ENCODE data around the gene FSHR. TPM values are rescaled to one million over a fixed set of nuclear protein-coding genes. Genes with fewer than 3 reads are reported as not detected.

FSHR gene
- total RNA-seq, 4 donors from 2014 or later, result not detected

GRCh38 chr2:49037197-49037596 is 117.1 kb downstream of the FSHR start:
- H3K27ac ChIP-seq, result no peak overlapping the region
- no peaks in the 10 kb centered on the region for H3K4me1 ChIP-seq
- ATAC-seq (no peak), DNase-seq (no peak)
- intact Hi-C loops (cut with DNase I; ENCODE audit: low total_unique reads) (no loop called here), in situ Hi-C loops (cut with MboI; ENCODE audit: low sequenced_read_pairs in 4 of 4) (no loop called here)
- H3K4me3 ChIP-seq, result no peak overlapping the region
- H3K9me3 ChIP-seq, result no peaks in the 10 kb centered on the region
- TF ChIP-seq CTCF (IDR thresholded peaks at IDR 0.05 in 4 of 5, conservative IDR thresholded peaks at IDR 0.05 in 1 of 5), result no peak
- no peak for TF ChIP-seq POLR2A (IDR thresholded peaks at IDR 0.05)
- H3K36me3 ChIP-seq, result no peaks in the 10 kb centered on the region
- no peaks in the 10 kb centered on the region for H3K27me3 ChIP-seq

GRCh38 chr2:49035481-49035880 is 118.8 kb downstream of the FSHR start:
- in situ Hi-C loops (cut with MboI; ENCODE audit: low sequenced_read_pairs in 4 of 4), result no loop called here
- no peak for ATAC-seq
- Histone ChIP-seq H3K9me3 (no peaks in the 10 kb centered on the region), H3K27me3 (no peaks in the 10 kb centered on the region), H3K27ac (no peak overlapping the region), H3K36me3 (no peaks in the 10 kb centered on the region), H3K4me1 (no peaks in the 10 kb centered on the region), H3K4me3 (no peak overlapping the region)
- intact Hi-C loops (cut with DNase I; ENCODE audit: low total_unique reads), result no loop called here
- no peak for TF ChIP-seq CTCF (IDR thresholded peaks at IDR 0.05 in 4 of 5, conservative IDR thresholded peaks at IDR 0.05 in 1 of 5)
- no peak for TF ChIP-seq POLR2A (IDR thresholded peaks at IDR 0.05)
- no peak for DNase-seq

- no peaks in the 10 kb centered on the region for H3K27me3 ChIP-seq
- ATAC-seq (no peak), DNase-seq (no peak)
- no peaks in the 10 kb centered on the region for H3K9me3 ChIP-seq
- TF ChIP-seq POLR2A (IDR thresholded peaks at IDR 0.05) (no peak), CTCF (IDR thresholded peaks at IDR 0.05 in 4 of 5, conservative IDR thresholded peaks at IDR 0.05 in 1 of 5) (no peak)
- no peaks in the 10 kb centered on the region for H3K36me3 ChIP-seq
- H3K4me3 ChIP-seq, result no peak overlapping the region
- in situ Hi-C loops (cut with MboI; ENCODE audit: low sequenced_read_pairs in 4 of 4) (no loop called here), intact Hi-C loops (cut with DNase I; ENCODE audit: low total_unique reads) (no loop called here)
- H3K4me1 ChIP-seq, result no peaks in the 10 kb centered on the region
- H3K27ac ChIP-seq, result no peak overlapping the region
Measured at GRCh38 chr2:49033394-49034185, 120.7 kb downstream of the FSHR start.

- DNase-seq (no peak), ATAC-seq (no peak)
- Histone ChIP-seq H3K27me3 (no peaks in the 10 kb centered on the region), H3K27ac (no peak overlapping the region), H3K9me3 (no peaks in the 10 kb centered on the region), H3K4me1 (no peaks in the 10 kb centered on the region), H3K36me3 (no peaks in the 10 kb centered on the region), H3K4me3 (no peak overlapping the region)
- no peak for TF ChIP-seq CTCF (IDR thresholded peaks at IDR 0.05 in 4 of 5, conservative IDR thresholded peaks at IDR 0.05 in 1 of 5)
- no peak for TF ChIP-seq POLR2A (IDR thresholded peaks at IDR 0.05)
- in situ Hi-C loops (cut with MboI; ENCODE audit: low sequenced_read_pairs in 4 of 4), result no loop called here
- intact Hi-C loops (cut with DNase I; ENCODE audit: low total_unique reads), result no loop called here
Measured at GRCh38 chr2:49032936-49033335, 121.4 kb downstream of the FSHR start.

- DNase-seq (no peak), ATAC-seq (no peak)
- in situ Hi-C loops (cut with MboI; ENCODE audit: low sequenced_read_pairs in 4 of 4) (no loop called here), intact Hi-C loops (cut with DNase I; ENCODE audit: low total_unique reads) (no loop called here)
- no peak overlapping the region for H3K4me3 ChIP-seq
- H3K9me3 ChIP-seq, result no peaks in the 10 kb centered on the region
- H3K36me3 ChIP-seq, result no peaks in the 10 kb centered on the region
- no peaks in the 10 kb centered on the region for H3K27me3 ChIP-seq
- H3K4me1 ChIP-seq, result no peaks in the 10 kb centered on the region
- TF ChIP-seq CTCF (IDR thresholded peaks at IDR 0.05 in 4 of 5, conservative IDR thresholded peaks at IDR 0.05 in 1 of 5) (no peak), POLR2A (IDR thresholded peaks at IDR 0.05) (no peak)
- H3K27ac ChIP-seq, result no peak overlapping the region
Measured at GRCh38 chr2:49032126-49032525, 122.2 kb downstream of the FSHR start.

Measured in gastrocnemius medialis (tissue), 4 donors.